ENCODE measurements around the gene RLN1.
"Not testable (repeated sequence)": the region's sequence is repeated elsewhere in the genome, so short reads cannot be mapped to it uniquely, and the experiment has no call there.

- TF ChIP-seq CTCF, POLR2A (IDR thresholded peaks at IDR 0.05): not testable (repeated sequence)
Observed at GRCh38 chr9:5303840-5304795, 35.6 kb downstream of the RLN1 start, which contains the start of gene RLN2.
